DMS153 treated with DMSO at 0.1 percent for 48 hours (cell line): Measurements from ENCODE around the gene LRRIQ1.
A peak's percentile ranks its signal among the peaks of the same experiment; 100 is the strongest.
"Not testable (repeated sequence)": the region's sequence is repeated elsewhere in the genome, so short reads cannot be mapped to it uniquely, and the experiment has no call there.

Source experiments
- DNase-seq: peaks from one replicate; lab custom pipeline; 2025; ENCODE audit not compliant: unreplicated experiment; lab: John Stamatoyannopoulos, UW

LRRIQ1 gene

GRCh38 chr12:85036234-85036707, at the start of gene LRRIQ1, which contains the start of gene TSPAN19:
Gene LRRIQ1, plus strand, starts transcription at chr12:85036351. Its CDS starts 1,826 bp downstream, at chr12:85038177.
Gene TSPAN19, minus strand, starts transcription at chr12:85036277. Its CDS starts 6,331 bp downstream, at chr12:85029946.
- peak; percentile 82 for DNase-seq

- DNase-seq, result peak; percentile 6
Measured at GRCh38 chr12:84986586-84986985, 49.6 kb upstream of the LRRIQ1 start.

- DNase-seq, result peak; percentile 40
Measured at GRCh38 chr12:84994426-84994825, 41.7 kb upstream of the LRRIQ1 start.

GRCh38 chr12:84995641-84996040, 40.5 kb upstream of the LRRIQ1 start:
- DNase-seq, result no peak

- no peak for DNase-seq
Measured at GRCh38 chr12:84996759-84997158, 39.4 kb upstream of the LRRIQ1 start.

- no peak for DNase-seq
Measured at GRCh38 chr12:84998341-84998740, 37.8 kb upstream of the LRRIQ1 start.

- no peak for DNase-seq
Measured at GRCh38 chr12:85000729-85001128, 35.4 kb upstream of the LRRIQ1 start.

- no peak for DNase-seq
Measured at GRCh38 chr12:85002778-85003296, 33.3 kb upstream of the LRRIQ1 start.

GRCh38 chr12:85004204-85004603, 31.9 kb upstream of the LRRIQ1 start:
- DNase-seq, result no peak

GRCh38 chr12:85005047-85005446, 31.1 kb upstream of the LRRIQ1 start:
- DNase-seq, result not testable (repeated sequence)

GRCh38 chr12:85005615-85006014, 30.5 kb upstream of the LRRIQ1 start:
- no peak for DNase-seq

- DNase-seq, result no peak
Measured at GRCh38 chr12:85006206-85006605, 29.9 kb upstream of the LRRIQ1 start.

- DNase-seq, result no peak
Measured at GRCh38 chr12:85007836-85008235, 28.3 kb upstream of the LRRIQ1 start.

GRCh38 chr12:85016413-85016812, 19.7 kb upstream of the LRRIQ1 start:
- DNase-seq, result no peak

GRCh38 chr12:85017133-85017532, 19.0 kb upstream of the LRRIQ1 start:
- DNase-seq, result no peak

GRCh38 chr12:85017618-85018017, 18.5 kb upstream of the LRRIQ1 start:
- no peak for DNase-seq

GRCh38 chr12:85018098-85018497, 18.1 kb upstream of the LRRIQ1 start:
- DNase-seq, result no peak

GRCh38 chr12:85029456-85029855, 6.7 kb upstream of the LRRIQ1 start:
- DNase-seq, result peak; percentile 51

GRCh38 chr12:85036733-85037132, 582 bp downstream of the LRRIQ1 start:
- no peak for DNase-seq

- DNase-seq, result no peak
Measured at GRCh38 chr12:85041395-85041794, 5.2 kb downstream of the LRRIQ1 start.

GRCh38 chr12:85043829-85044228, 7.7 kb downstream of the LRRIQ1 start:
- no peak for DNase-seq

- no peak for DNase-seq
Measured at GRCh38 chr12:85057370-85057963, 21.3 kb downstream of the LRRIQ1 start.

- DNase-seq, result no peak
Measured at GRCh38 chr12:85058339-85058738, 22.2 kb downstream of the LRRIQ1 start.
